Measurements from ENCODE around the gene QRFP. TPM values are rescaled to one million over a fixed set of nuclear protein-coding genes. Genes with fewer than 3 reads are reported as not detected.

QRFP gene
- total and polyA plus RNA-seq, 2 of the 8 experiments (the other 6 are each of a cell fraction or from before 2014, with no cell fraction given), result not detected

DNA sequence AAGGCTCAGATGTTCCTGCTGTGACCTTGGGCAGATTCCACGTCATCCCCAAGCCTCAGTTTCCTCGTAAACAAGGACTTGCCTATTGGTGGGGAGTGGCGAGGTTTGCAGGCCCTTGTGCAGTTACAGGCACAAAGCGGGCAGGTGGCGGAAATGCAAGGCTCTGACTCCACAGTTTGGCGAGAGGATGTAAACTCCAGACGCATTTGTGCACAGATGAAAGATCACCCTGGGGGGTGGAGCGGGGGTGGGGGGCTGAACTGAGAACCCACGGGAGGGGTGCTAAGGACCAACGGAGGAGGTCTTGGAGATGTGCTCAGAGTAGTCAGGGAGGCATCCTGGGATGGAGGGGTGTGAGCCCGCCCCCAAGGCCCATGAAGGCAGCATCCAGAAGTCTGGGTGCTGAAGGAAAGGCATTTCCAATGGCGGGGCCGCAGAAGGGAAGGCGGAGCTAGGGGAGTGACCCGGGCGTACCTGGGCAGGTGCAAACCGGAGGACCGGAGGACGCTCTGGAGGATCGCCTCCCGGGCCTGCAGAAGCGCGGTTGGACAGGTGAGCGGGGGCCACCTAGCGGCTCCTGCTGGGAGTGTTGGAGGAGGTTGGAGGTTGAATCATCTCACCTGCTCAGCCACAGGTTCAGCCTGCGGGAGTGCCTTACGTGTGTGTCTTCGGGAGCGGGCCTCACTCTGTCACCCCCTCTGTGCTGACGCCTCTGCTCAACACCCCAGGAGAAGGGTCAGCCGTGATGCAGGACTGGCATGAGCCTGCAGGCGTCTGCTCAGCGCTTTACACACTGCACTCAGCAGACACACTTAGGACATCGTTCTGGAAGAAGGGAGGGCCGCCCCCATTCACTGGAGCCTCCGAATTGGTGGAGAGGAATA lies 44.3 kb upstream of the QRFP start (continued):
- TF ChIP-seq E2F6 (IDR thresholded peaks at IDR 0.05), result no peak
- TF ChIP-seq EGR1 (IDR thresholded peaks at IDR 0.05; ENCODE audit: borderline replicate concordance, low read depth, low read length), result no peak
- TF ChIP-seq YY1 (IDR thresholded peaks at IDR 0.05; ENCODE audit: low read depth, low read length), result peak; percentile 62; the same call in 1 of the 2 replicates
- 0 out of 2 replicates have a peak, but pooled peaks have one; percentile 8 for TF ChIP-seq CHD2 (IDR thresholded peaks at IDR 0.05; ENCODE audit: low read length)
- 0 out of 2 replicates have a peak, but pooled peaks have one; percentile 9 for TF ChIP-seq GABPA (IDR thresholded peaks at IDR 0.05; ENCODE audit: borderline replicate concordance, insufficient read depth, low read length)
- TF ChIP-seq TCF12 (IDR thresholded peaks at IDR 0.05; ENCODE audit: low read depth, low read length), result 0 out of 2 replicates have a peak, but pooled peaks have one; percentile 42
- no peak for TF ChIP-seq HDAC6 (IDR thresholded peaks at IDR 0.05; ENCODE audit: low read depth, low read length)
- peak; percentile 87 to 88 for TF ChIP-seq RAD21 (IDR thresholded peaks at IDR 0.05 in 1 of 2, conservative IDR thresholded peaks at IDR 0.05 in 1 of 2; ENCODE audit: low read depth in 2 of 2, low read length in 2 of 2)

Data from H1 (cell line).